Activated CD4-positive, alpha-beta memory T cell treated with anti-CD3 and anti-CD28 coated beads for 36 hours (primary cell): Measurements from ENCODE around the gene GMDS. TPM values are rescaled to one million over a fixed set of nuclear protein-coding genes. Genes with fewer than 3 reads are reported as not detected.
"Not testable (repeated sequence)": the region's sequence is repeated elsewhere in the genome, so short reads cannot be mapped to it uniquely, and the experiment has no call there.

Experiments
- CTCF ChIA-PET: fragments of 350-600 bp; sonication (Branson Sonifier 250); formaldehyde crosslinking; loops from one replicate; lab custom pipeline; 2021; ENCODE audit warnings: antibody characterized with exemption, inconsistent platforms; lab: Charles Lee
- POLR2A ChIA-PET: fragments of 350-600 bp; sonication (Branson Sonifier 250); formaldehyde crosslinking; loops from one replicate; lab custom pipeline; 2021; ENCODE audit warnings: antibody characterized with exemption; lab: Charles Lee
- DNase-seq: peaks from one replicate; pipeline ENCODE4 v3.0.0-alpha.2; 2020
- H3K27ac Mint-ChIP-seq: one replicate; pipeline ENCODE4 v1.8.0; 2021; ENCODE audit warnings: mixed read lengths
- H3K27me3 Mint-ChIP-seq: one replicate; pipeline ENCODE4 v1.8.0; 2021; ENCODE audit warnings: mixed read lengths
- H3K36me3 Mint-ChIP-seq: one replicate; pipeline ENCODE4 v1.8.0; 2021; ENCODE audit warnings: mixed read lengths
- H3K4me1 Mint-ChIP-seq: one replicate; pipeline ENCODE4 v1.8.0; 2021; ENCODE audit warnings: low read depth, mixed read lengths
- H3K4me3 Mint-ChIP-seq: one replicate; pipeline ENCODE4 v1.8.0; 2021; ENCODE audit warnings: mild to moderate bottlenecking, mixed read lengths
- H3K9me3 Mint-ChIP-seq: one replicate; pipeline ENCODE4 v1.8.0; 2021; ENCODE audit warnings: mixed read lengths
- intact Hi-C: fragments of 100-400 bp; cut with micrococcal nuclease; formaldehyde crosslinking; loops from one replicate; pipeline ENCODE4 v1.15.1; 2023
- total RNA-seq, 2 experiments: library from RNA; stranded (reverse); gene quantifications; one replicate each; pipeline ENCODE4 v1.2.3, GENCODE V29; 2021

The GMDS gene
- total RNA-seq, 2 experiments from 2014 or later, result 34.7 to 36.4 TPM

- Mint-ChIP-seq H3K9me3 (peaks cover 2% of the 10 kb centered on the region), H3K36me3 (peaks cover 3% of the 10 kb centered on the region), H3K27me3 (no peaks in the 10 kb centered on the region), H3K4me3 (no peak overlapping the region), H3K4me1 (no peaks in the 10 kb centered on the region), H3K27ac (no peak overlapping the region)
- CTCF ChIA-PET, result no interaction called here
- DNase-seq, result no peak
- intact Hi-C loops, result no loop called here
- POLR2A ChIA-PET, result no interaction called here
These were observed 396.7 kb downstream of the GMDS start for GRCh38 chr6:1848752-1849151.

GRCh38 chr6:1846611-1847010 lies 398.8 kb downstream of the GMDS start:
- ChIA-PET POLR2A (no interaction called here), CTCF (no interaction called here)
- DNase-seq, result no peak
- no peak overlapping the region for H3K27ac Mint-ChIP-seq
- H3K4me1 Mint-ChIP-seq, result no peaks in the 10 kb centered on the region
- intact Hi-C loops, result no loop called here
- H3K4me3 Mint-ChIP-seq, result no peak overlapping the region
- no peaks in the 10 kb centered on the region for H3K27me3 Mint-ChIP-seq
- peaks cover 3% of the 10 kb centered on the region for H3K36me3 Mint-ChIP-seq
- H3K9me3 Mint-ChIP-seq, result peaks cover 2% of the 10 kb centered on the region

- intact Hi-C loops, DNase-seq, H3K4me1 Mint-ChIP-seq, H3K4me3 Mint-ChIP-seq, H3K27ac Mint-ChIP-seq, CTCF ChIA-PET, H3K36me3 Mint-ChIP-seq, H3K9me3 Mint-ChIP-seq, H3K27me3 Mint-ChIP-seq, POLR2A ChIA-PET: not testable (repeated sequence)
These were observed 399.9 kb downstream of the GMDS start for GRCh38 chr6:1845543-1845942.

GRCh38 chr6:1842334-1842733 lies 403.1 kb downstream of the GMDS start:
- POLR2A ChIA-PET, result no interaction called here
- Mint-ChIP-seq H3K4me3 (no peak overlapping the region), H3K36me3 (no peaks in the 10 kb centered on the region), H3K27ac (no peak overlapping the region), H3K27me3 (no peaks in the 10 kb centered on the region), H3K4me1 (no peaks in the 10 kb centered on the region), H3K9me3 (peaks cover 2% of the 10 kb centered on the region)
- no peak for DNase-seq
- intact Hi-C loops, result no loop called here
- CTCF ChIA-PET, result no interaction called here

GRCh38 chr6:1841136-1841535 lies 404.3 kb downstream of the GMDS start:
- no peaks in the 10 kb centered on the region for H3K36me3 Mint-ChIP-seq
- no peak overlapping the region for H3K27ac Mint-ChIP-seq
- no peaks in the 10 kb centered on the region for H3K27me3 Mint-ChIP-seq
- ChIA-PET POLR2A (no interaction called here), CTCF (no interaction called here)
- intact Hi-C loops, result no loop called here
- H3K4me3 Mint-ChIP-seq, result no peak overlapping the region
- no peaks in the 10 kb centered on the region for H3K4me1 Mint-ChIP-seq
- no peaks in the 10 kb centered on the region for H3K9me3 Mint-ChIP-seq
- DNase-seq, result no peak

- Mint-ChIP-seq H3K4me1 (no peaks in the 10 kb centered on the region), H3K9me3 (no peaks in the 10 kb centered on the region), H3K36me3 (no peaks in the 10 kb centered on the region), H3K4me3 (no peak overlapping the region), H3K27ac (no peak overlapping the region), H3K27me3 (no peaks in the 10 kb centered on the region)
- DNase-seq, result no peak
- ChIA-PET CTCF (no interaction called here), POLR2A (no interaction called here)
- intact Hi-C loops, result no loop called here
These were observed 404.8 kb downstream of the GMDS start for GRCh38 chr6:1840491-1841121.

- ChIA-PET POLR2A (no interaction called here), CTCF (no interaction called here)
- intact Hi-C loops, result no loop called here
- Mint-ChIP-seq H3K4me1 (no peaks in the 10 kb centered on the region), H3K36me3 (no peaks in the 10 kb centered on the region), H3K27me3 (no peaks in the 10 kb centered on the region), H3K9me3 (no peaks in the 10 kb centered on the region), H3K4me3 (no peak overlapping the region), H3K27ac (no peak overlapping the region)
- no peak for DNase-seq
These were observed 406.0 kb downstream of the GMDS start for GRCh38 chr6:1839361-1839760.

GRCh38 chr6:1838604-1839213 lies 406.7 kb downstream of the GMDS start:
- H3K9me3 Mint-ChIP-seq, result no peaks in the 10 kb centered on the region
- CTCF ChIA-PET, result no interaction called here
- intact Hi-C loops, result no loop called here

GRCh38 chr6:1837826-1838225 lies 407.6 kb downstream of the GMDS start:
- POLR2A ChIA-PET, result no interaction called here
- Mint-ChIP-seq H3K4me3 (no peak overlapping the region), H3K27me3 (no peaks in the 10 kb centered on the region), H3K4me1 (no peaks in the 10 kb centered on the region), H3K27ac (no peak overlapping the region), H3K9me3 (no peaks in the 10 kb centered on the region), H3K36me3 (peaks cover under 1% of the 10 kb centered on the region)
- intact Hi-C loops, result no loop called here
- CTCF ChIA-PET, result interaction anchor here (0.6 kb wide), 1 partner anchor 290 kb away, joined by 4 read pairs; no protein-coding TSS in a partner anchor
- no peak for DNase-seq

More at GRCh38 chr6:1838604-1839213, 406.7 kb downstream of the GMDS start:
- Mint-ChIP-seq H3K4me1 (no peaks in the 10 kb centered on the region), H3K27me3 (no peaks in the 10 kb centered on the region), H3K27ac (no peak overlapping the region), H3K36me3 (no peaks in the 10 kb centered on the region), H3K4me3 (no peak overlapping the region)
- POLR2A ChIA-PET, result no interaction called here
- no peak for DNase-seq

GRCh38 chr6:1836690-1837089 lies 408.7 kb downstream of the GMDS start:
- Mint-ChIP-seq H3K4me1 (no peaks in the 10 kb centered on the region), H3K4me3 (no peak overlapping the region), H3K36me3 (peaks cover 2% of the 10 kb centered on the region), H3K27ac (no peak overlapping the region), H3K27me3 (no peaks in the 10 kb centered on the region), H3K9me3 (no peaks in the 10 kb centered on the region)
- DNase-seq, result no peak
- intact Hi-C loops, result no loop called here
- ChIA-PET CTCF (no interaction called here), POLR2A (no interaction called here)

GRCh38 chr6:1834646-1835516 lies 410.5 kb downstream of the GMDS start:
- Mint-ChIP-seq H3K4me3 (no peak overlapping the region), H3K36me3 (peaks cover 8% of the 10 kb centered on the region), H3K9me3 (peaks cover 4% of the 10 kb centered on the region), H3K4me1 (no peaks in the 10 kb centered on the region), H3K27ac (no peak overlapping the region), H3K27me3 (no peaks in the 10 kb centered on the region)
- POLR2A ChIA-PET, result no interaction called here
- DNase-seq, result no peak
- intact Hi-C loops, result no loop called here
- CTCF ChIA-PET, result no interaction called here

GRCh38 chr6:1834207-1834606 lies 411.2 kb downstream of the GMDS start:
- Mint-ChIP-seq H3K9me3 (peaks cover 10% of the 10 kb centered on the region), H3K27ac (no peak overlapping the region), H3K36me3 (peaks cover 8% of the 10 kb centered on the region), H3K4me3 (no peak overlapping the region), H3K27me3 (no peaks in the 10 kb centered on the region), H3K4me1 (no peaks in the 10 kb centered on the region)
- DNase-seq, result no peak
- POLR2A ChIA-PET, result no interaction called here
- intact Hi-C loops, result no loop called here
- CTCF ChIA-PET, result no interaction called here
